B cell (primary cell): ENCODE data around the gene TMEM163. TPM values are rescaled to one million over a fixed set of nuclear protein-coding genes. Genes with fewer than 3 reads are reported as not detected.

Experiments used
- ATAC-seq: fragments of 200-7000 bp; cut with Tn5 transposase; one replicate; pipeline ENCODE4 v1.10.0; 2021; ENCODE audit warnings: low read depth, mild to moderate bottlenecking, moderate number of reproducible peaks, moderate library complexity
- CTCF ChIA-PET: fragments of 350-600 bp; sonication (Branson Sonifier 250); formaldehyde crosslinking; loops from one replicate; lab custom pipeline; 2021; ENCODE audit warnings: antibody characterized with exemption, inconsistent platforms; lab: Charles Lee
- POLR2A ChIA-PET: fragments of 350-600 bp; sonication (Branson Sonifier 250); formaldehyde crosslinking; loops from one replicate; lab custom pipeline; 2021; ENCODE audit warnings: antibody characterized with exemption; lab: Charles Lee
- DNase-seq: peaks from one replicate; pipeline ENCODE4 v3.0.0; 2013
- H2AFZ ChIP-seq: 2 replicates; pipeline ENCODE4 v1.6.1; 2012; ENCODE audit warnings: mild to moderate bottlenecking, low read depth, low read length; ENCODE audit not compliant: insufficient read depth, poor library complexity, severe bottlenecking
- H3K27ac ChIP-seq, 2 donors: 1 replicate in 1 of 2; 2 replicates in 1 of 2; pipeline ENCODE4 v1.5.1; 2012 to 2013; ENCODE audit warnings: low read length in 2 of 2, mild to moderate bottlenecking in 2 of 2, moderate library complexity in 1 of 2
- H3K27me3 ChIP-seq, 4 experiments: fragments of 200-600 bp in 1 of 4; sonication (generic) in 1 of 4; replicated peaks in 1 of 4; 1 replicate in 2 of 4; 2 replicates in 2 of 4; pipeline versions ENCODE4 v1.6.1 to v1.7.0; 2013 to 2016; ENCODE audit warnings: low read length in 3 of 4, mild to moderate bottlenecking in 2 of 4, mixed read lengths in 1 of 4, moderate library complexity in 1 of 4; ENCODE audit not compliant: insufficient read depth in 4 of 4, control insufficient read depth in 3 of 4; ENCODE audit errors: control extremely low read depth in 1 of 4
- H3K36me3 ChIP-seq, 2 experiments: replicated peaks in 1 of 2; 1 replicate in 1 of 2; 2 replicates in 1 of 2; pipeline versions ENCODE4 v1.6.1 to v1.7.1; 2013; ENCODE audit warnings: low read length in 1 of 2; ENCODE audit not compliant: insufficient read depth in 2 of 2, control insufficient read depth in 1 of 2; ENCODE audit errors: control extremely low read depth in 1 of 2, extremely low read depth in 1 of 2
- H3K4me1 ChIP-seq, 2 donors: fragments of 200-600 bp in 1 of 2; sonication (generic) in 1 of 2; 1 replicate in 1 of 2; 2 replicates in 1 of 2; pipeline versions ENCODE4 v1.5.1 to v1.6.1; 2013 to 2017; ENCODE audit warnings: low read length in 2 of 2; ENCODE audit not compliant: control insufficient read depth in 2 of 2, insufficient read depth in 2 of 2
- H3K4me2 ChIP-seq: replicated peaks from 2 replicates; pipeline ENCODE3; 2012; ENCODE audit warnings: mild to moderate bottlenecking, low read depth, low read length; ENCODE audit not compliant: poor library complexity, severe bottlenecking
- H3K4me3 ChIP-seq, 5 experiments: fragments of 200-600 bp in 1 of 5; sonication (generic) in 1 of 5; 1 replicate in 3 of 5; 2 replicates in 2 of 5; pipeline versions ENCODE4 v1.5.1 to v1.7.0; 2011 to 2016; ENCODE audit warnings: low read length in 4 of 5, mild to moderate bottlenecking in 4 of 5, low read depth in 2 of 5, control low read depth in 1 of 5, moderate library complexity in 1 of 5; ENCODE audit not compliant: insufficient read depth in 1 of 5; ENCODE audit errors: control extremely low read depth in 1 of 5, extremely low read depth in 1 of 5
- H3K79me2 ChIP-seq: fragments of 200-600 bp; sonication (generic); one replicate; pipeline ENCODE4 v1.6.0; 2016; ENCODE audit warnings: low read length; ENCODE audit not compliant: control insufficient read depth, insufficient read depth
- H3K9ac ChIP-seq: fragments of 200-600 bp; sonication (generic); 2 replicates; pipeline ENCODE4 v1.6.1; 2017; ENCODE audit warnings: mild to moderate bottlenecking, low read length, moderate library complexity
- H3K9me3 ChIP-seq, 3 donors: one replicate each; pipeline versions ENCODE4 v1.6.1 to v1.7.1; 2013; ENCODE audit warnings: low read length in 2 of 3; ENCODE audit not compliant: control insufficient read depth in 2 of 3, insufficient read depth in 1 of 3; ENCODE audit errors: control extremely low read depth in 1 of 3
- H4K20me1 ChIP-seq: 2 replicates; pipeline ENCODE4 v1.6.0; 2012; ENCODE audit warnings: mild to moderate bottlenecking, low read length; ENCODE audit not compliant: insufficient read depth, control insufficient read depth, poor library complexity, severe bottlenecking
- H3K27ac Mint-ChIP-seq: one replicate; pipeline ENCODE4 v1.8.0; 2021; ENCODE audit warnings: mixed read lengths
- H3K27me3 Mint-ChIP-seq: one replicate; pipeline ENCODE4 v1.8.0; 2021; ENCODE audit warnings: mixed read lengths
- H3K4me1 Mint-ChIP-seq: one replicate; pipeline ENCODE4 v1.8.0; 2021; ENCODE audit warnings: mixed read lengths
- H3K4me3 Mint-ChIP-seq: one replicate; pipeline ENCODE4 v1.8.0; 2021; ENCODE audit warnings: mixed read lengths
- H3K9me3 Mint-ChIP-seq: one replicate; pipeline ENCODE4 v1.8.0; 2022; ENCODE audit warnings: mixed read lengths; ENCODE audit not compliant: insufficient read depth
- EZH2 ChIP-seq: IDR thresholded peaks from 2 replicates; pipeline ENCODE4 v1.6.1; 2012; ENCODE audit warnings: borderline replicate concordance, low read depth, mild to moderate bottlenecking, moderate library complexity, low read length; ENCODE audit not compliant: insufficient read depth, poor library complexity, severe bottlenecking
- WGBS: methylation state at CpG from one replicate; pipeline ENCODE4 v1.1.5; 2013; ENCODE audit warnings: missing lambda C conversion rate; ENCODE audit not compliant: insufficient coverage; 5-methylcytosine and 5-hydroxymethylcytosine counted together
- intact Hi-C: fragments of 100-400 bp; cut with micrococcal nuclease; formaldehyde crosslinking; loops from one replicate; pipeline ENCODE4 v1.10.0; 2022
- polyA plus RNA-seq: library from polyadenylated mRNA; depleted of rRNA; stranded (reverse); fragments of >200 nt; gene quantifications from 2 replicates; pipeline ENCODE4 v1.2.3, GENCODE V29; 2012
- total RNA-seq, 2 donors: library from RNA; stranded (reverse); fragments of 120-200 nt in 1 of 2; gene quantifications; 1 replicate in 1 of 2; 2 replicates in 1 of 2; pipeline versions ENCODE4 v1.2.3 to v1.2.4, GENCODE V29; 2013 to 2022
- TF ChIP-seq, protein P1 (sequence below): fragments of 200-600 bp; IDR thresholded peaks from one replicate; pipeline ENCODE4 v1.8.0; 2022; ENCODE audit warnings: antibody characterized with exemption, mild to moderate bottlenecking

The TMEM163 gene
- total and polyA plus RNA-seq, 2 donors (not counting 1 experiment from before 2014, with no cell fraction given): 2.6 to 5.6 TPM

DNA sequence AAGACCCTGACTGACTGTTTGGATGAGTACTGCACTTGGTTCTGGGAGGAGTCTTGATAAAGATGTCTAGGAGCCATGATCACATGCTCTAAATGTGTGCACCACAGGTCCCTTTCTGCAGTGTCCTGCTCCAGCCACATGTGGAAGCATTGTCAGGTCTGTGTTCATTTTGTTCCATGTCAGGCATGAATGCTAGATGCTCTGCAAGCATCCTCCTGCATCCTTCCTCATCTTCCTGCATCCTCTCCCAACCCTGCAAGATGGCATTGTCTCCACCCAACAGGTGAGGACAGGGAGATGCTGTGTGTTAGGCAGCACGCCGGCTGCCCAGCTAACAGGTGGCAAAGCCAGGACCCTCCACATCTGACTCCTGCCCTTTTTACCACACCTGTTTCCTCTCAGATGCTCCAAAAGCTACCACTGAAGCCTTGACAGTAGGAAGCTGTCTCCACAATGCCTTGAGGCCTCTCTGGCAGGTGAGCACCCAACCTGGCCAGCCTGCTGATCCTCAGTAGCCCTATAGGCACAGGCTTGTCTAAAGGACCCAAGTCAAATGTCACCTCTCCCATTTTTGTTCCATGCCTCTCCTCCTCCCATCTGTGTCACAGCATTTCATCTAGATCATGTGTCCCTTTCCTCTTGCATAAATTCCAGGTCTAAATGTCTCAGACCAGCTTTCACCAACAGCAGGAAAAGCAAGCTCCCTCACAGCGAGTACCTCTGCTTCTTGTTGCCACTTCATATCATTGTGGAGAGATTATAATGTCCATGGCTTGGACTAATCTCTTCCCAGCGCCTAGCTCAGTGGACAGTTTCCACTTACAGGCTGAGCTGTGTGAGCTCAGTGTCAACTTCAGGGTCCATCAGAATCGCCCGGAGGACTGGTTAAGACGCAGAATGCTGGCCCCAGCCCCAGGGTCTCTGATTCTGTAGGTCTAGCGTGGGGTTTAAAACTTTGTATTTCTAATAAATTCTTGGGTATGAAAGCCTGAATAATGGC, 55.0 kb downstream of the TMEM163 start:
- POLR2A ChIA-PET: no interaction called here

More for the DNA sequence above, 55.0 kb downstream of the TMEM163 start:
- Histone ChIP-seq H3K79me2 (no peaks in the 10 kb centered on the region), H3K27me3 (peaks cover 0 to 14% (median 0%) of the 10 kb centered on the region in 4 experiments), H2AFZ (no peak overlapping the region), H3K4me3 (no peak overlapping the region), H4K20me1 (no peaks in the 10 kb centered on the region), H3K4me1 (peaks cover 0 to 22% of the 10 kb centered on the region in 2 donors), H3K36me3 (no peaks in the 10 kb centered on the region), H3K27ac (no peak overlapping the region), H3K9me3 (peaks cover 0 to 3% (median 0%) of the 10 kb centered on the region in 3 donors), H3K4me2 (no peak overlapping the region), H3K9ac (no peak overlapping the region)
- 95% methylated on average over 6 of the region's 8 CpGs for WGBS
- ATAC-seq (no peak), DNase-seq (no peak)
- Mint-ChIP-seq H3K4me3 (no peak overlapping the region), H3K27ac (no peak overlapping the region), H3K4me1 (peaks cover 10% of the 10 kb centered on the region), H3K27me3 (no peaks in the 10 kb centered on the region), H3K9me3 (no peaks in the 10 kb centered on the region)
- TF ChIP-seq, protein P1, sequence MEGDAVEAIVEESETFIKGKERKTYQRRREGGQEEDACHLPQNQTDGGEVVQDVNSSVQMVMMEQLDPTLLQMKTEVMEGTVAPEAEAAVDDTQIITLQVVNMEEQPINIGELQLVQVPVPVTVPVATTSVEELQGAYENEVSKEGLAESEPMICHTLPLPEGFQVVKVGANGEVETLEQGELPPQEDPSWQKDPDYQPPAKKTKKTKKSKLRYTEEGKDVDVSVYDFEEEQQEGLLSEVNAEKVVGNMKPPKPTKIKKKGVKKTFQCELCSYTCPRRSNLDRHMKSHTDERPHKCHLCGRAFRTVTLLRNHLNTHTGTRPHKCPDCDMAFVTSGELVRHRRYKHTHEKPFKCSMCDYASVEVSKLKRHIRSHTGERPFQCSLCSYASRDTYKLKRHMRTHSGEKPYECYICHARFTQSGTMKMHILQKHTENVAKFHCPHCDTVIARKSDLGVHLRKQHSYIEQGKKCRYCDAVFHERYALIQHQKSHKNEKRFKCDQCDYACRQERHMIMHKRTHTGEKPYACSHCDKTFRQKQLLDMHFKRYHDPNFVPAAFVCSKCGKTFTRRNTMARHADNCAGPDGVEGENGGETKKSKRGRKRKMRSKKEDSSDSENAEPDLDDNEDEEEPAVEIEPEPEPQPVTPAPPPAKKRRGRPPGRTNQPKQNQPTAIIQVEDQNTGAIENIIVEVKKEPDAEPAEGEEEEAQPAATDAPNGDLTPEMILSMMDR: no peak
- no peak for TF ChIP-seq EZH2
- intact Hi-C loops: no loop called here
- CTCF ChIA-PET: no interaction called here
